HG02642 (cell line): ENCODE results near the gene SEC14L3.
"Not testable (repeated sequence)": the region's sequence is repeated elsewhere in the genome, so short reads cannot be mapped to it uniquely, and the experiment has no call there.

ENCODE experiments used
- ATAC-seq: cut with Tn5 transposase; IDR thresholded peaks from one replicate; pipeline ENCODE4 v1.9.1; 2021; ENCODE audit warnings: mild to moderate bottlenecking; ENCODE audit not compliant: unreplicated experiment, poor library complexity

SEC14L3 gene

DNA sequence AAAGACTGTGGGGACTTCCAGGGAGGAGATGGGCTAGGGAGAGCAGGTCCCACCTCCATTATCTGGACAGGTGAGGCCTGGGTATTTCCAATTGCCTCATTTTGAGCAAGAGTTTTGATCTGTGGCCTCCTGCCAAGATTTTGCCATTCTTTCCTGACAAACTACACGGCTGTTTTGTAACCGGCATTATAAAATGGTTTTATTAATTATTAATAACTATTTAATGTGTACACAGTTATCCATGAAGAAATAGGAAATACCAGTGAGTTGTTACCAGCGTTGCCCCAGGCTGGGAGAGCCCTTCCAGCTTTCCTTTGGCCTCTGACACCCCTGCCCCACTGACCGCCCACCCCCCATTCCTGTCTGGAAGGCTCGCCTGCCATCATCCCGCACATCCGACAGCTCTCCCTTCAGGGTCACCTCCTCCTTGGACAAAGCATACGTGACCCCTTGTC is 14.9 kb upstream of the SEC14L3 start:
- ATAC-seq: no peak

DNA sequence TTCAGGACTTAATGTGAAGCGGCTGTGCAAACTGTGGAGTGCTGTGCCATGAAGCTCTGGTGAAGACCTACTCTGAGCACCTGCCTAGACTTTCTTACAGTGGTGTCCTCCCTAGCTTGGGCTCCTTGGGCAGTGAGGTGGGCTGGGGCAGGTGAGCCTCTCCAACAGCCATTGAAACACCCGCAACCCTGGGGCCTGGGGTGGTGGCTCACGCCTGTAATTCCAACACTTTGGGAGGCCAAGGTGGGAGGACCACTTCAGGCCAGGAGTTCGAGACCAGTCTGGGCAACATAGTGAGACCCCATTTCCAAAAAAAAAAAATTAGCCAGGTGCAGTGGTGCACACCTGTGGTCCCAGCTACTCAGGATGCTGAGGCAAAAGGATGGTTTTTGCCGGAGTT is 14.3 kb upstream of the SEC14L3 start:
- no peak for ATAC-seq

DNA sequence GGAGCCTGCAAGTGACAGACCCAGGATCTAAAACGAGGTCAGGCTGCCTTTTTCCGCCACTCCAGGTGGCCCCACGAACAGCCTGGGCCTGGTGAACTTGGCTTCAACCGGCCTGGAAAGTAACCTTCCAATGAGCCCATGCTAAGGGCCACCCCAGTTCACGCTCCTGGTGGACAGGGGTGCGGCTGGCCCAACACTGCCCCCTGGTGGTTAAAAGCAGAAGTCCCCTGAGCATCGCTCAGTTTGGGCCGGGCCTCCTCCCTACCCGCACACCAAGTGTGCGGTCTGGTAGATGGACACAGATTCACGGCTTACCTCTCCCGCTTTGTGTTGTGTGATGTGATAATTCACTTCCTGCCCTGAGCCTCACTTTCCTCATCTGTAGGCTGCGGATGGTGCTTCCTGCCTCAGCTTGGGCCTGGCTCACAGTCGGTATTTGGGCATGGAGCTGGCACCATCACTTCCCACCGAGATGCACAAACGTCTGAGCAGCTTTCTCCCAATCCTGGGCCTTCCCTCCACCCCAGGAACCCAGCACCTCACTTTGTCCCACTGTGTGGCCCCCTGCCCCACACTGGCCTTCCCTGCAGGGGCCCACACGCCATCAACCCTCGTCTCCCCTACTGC is 13.7 kb upstream of the SEC14L3 start:
- no peak for ATAC-seq

DNA sequence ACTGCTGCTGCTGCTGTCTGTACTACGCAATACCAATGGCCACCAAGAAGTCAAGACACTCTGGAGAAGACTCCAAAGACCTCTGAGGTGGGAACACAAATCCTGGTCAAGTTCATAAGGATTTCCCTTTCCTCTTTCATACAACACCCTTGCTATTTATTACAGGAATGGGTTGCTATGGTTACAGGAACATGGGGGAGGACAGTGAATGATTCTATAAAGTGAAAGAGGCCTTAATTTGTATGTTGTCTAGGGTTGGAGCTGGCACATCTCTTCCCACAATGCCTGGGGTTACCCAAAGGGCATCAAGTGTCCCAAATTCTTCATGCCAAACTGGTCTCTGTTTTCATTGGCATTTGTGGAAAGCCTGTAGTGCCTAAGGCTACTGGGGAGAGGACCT is 11.4 kb upstream of the SEC14L3 start:
- no peak for ATAC-seq

DNA sequence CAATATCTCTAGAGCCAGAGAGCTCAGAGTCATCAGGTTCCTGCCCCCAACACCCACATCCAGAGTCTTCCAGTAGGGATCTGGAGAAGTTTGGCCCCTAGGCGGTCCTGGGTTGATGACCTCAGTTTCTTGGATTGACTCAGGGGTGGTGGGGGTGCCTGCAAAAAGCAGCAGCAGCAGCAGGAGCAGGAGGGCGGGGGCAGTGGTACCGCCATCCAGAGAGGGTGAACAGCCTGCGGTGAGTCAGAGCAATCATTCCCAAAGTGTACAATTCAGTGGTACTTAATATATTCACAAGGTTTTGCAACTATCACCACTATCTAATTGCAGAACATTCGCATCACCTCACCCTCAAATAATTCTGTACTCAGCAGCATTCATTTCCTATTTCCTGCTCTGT is 9.9 kb upstream of the SEC14L3 start:
- ATAC-seq: no peak

DNA sequence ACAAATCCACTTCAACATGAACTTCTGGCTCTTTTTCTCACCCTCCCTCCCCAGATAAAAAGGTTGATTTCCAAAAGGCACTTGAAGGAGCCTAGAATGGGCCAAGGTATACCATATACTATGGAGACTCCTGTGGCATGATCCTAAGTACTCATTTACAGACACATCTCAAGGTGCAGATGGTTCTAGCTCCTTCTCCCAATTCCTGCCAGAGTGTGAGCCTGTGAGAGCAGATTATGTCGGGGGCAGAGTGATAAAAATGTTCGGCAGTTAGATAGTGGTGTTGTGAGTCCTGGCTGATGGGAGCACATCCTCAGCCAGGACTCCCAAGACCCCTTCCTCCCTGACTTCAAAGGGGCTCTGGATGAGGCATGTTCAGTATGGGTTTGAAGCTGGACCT is 8.2 kb upstream of the SEC14L3 start:
- ATAC-seq: no peak

DNA sequence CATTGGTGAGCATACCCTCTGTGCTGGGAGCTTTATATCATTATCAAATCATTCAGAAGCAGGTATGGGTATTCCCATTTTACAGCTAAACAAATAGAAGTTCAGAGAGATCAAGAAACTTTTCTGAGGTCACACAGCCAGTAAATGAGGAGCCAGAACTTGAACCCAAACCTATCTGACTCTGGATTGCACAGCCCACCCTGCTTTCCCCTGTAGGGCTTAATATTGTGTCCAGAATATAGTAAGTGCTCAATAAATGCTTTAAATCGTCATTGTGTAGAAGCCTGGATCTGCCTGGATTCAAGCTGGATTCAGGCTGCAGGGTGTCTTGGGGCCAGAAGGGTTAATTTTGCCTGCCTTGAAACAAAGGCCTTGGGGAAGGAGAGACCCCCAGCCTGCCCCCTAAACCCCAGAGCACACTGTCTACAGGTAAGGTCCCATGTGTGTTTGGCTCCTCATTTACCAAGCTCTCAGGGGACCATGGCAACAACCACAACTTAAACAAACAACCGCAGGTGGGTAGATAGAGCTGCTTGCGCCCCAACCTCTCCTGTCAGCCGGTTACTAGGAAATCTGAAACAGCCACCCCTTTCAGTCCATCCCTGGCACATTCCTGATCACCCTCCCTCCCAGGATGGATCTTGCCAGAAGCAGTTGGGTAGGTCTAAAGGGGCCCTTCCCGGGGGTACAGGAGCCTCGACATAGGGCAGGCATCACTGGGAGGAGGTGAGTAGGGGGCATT is 3.0 kb upstream of the SEC14L3 start:
- no peak for ATAC-seq

DNA sequence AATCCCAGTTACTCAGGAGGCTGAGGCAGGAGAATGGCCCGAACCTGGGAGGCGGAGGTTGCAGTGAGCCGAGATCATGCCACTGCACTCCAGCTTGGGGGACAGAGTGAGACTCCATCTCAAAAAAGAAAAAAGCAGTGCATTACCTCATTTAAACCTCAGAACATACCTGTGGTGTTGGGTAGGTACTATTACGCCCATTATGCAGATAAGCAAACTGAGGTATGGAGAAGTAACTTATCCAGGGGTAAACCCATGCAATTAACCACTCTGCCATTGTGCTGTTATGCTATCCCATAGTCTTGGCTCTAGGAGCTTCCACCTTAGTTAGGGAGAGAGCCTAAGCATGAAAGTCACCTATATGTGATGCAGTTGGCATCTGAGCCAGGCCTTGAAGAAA is 2.3 kb upstream of the SEC14L3 start:
- no peak for ATAC-seq

DNA sequence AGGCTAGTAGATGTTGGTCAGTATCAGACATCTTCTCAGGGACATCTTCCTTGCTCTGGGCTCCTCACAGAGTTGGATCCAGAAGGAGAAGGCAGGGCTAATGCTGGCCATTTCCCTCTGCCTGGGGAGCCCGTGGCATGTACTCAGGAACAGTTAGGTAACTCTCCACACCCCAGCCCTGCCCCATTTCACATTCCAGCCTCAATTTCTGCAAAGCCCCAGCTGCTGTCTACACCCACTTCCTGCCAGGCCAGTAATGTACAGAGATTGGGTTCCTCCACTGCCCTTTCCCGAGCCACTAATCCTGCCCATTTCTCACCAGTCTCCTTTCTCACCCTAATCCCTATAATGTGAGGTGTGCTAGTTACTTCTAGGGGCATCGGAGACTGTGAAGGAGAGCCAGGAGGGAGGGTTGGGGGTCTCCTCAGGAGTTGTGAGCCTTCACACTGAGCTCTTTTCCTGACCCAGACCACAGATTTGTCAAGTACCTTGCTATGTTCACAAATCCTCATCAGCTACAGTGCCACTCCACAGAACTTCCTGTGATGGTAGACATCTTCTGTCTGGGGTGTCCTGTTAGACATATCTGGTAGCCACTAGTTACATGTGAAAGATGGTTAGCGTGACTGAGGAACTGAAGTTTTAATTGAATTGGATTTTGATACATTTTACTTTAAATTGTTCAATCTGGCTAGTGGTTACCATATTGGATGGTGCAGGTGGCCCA is 1.3 kb upstream of the SEC14L3 start:
- ATAC-seq: no peak

DNA sequence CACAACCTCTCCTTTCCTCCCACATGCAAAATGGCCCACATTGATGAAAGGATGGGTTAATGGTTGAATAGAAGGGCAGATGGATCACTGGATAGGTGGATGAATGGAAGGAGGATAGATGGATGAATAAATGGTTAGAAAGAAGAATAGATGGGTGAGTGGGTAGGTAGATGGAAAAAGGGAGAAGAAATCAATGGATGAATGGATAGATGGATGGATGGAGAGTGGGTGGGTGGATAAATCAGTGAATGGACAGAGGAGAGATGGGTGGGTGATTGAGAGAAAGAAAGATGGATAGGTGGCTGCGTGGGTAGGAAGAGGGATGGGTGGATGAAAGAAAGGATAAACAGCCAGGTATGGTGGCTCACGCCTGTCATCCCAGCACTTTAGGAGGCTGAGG is 1.2 kb downstream of the SEC14L3 start:
- ATAC-seq: no peak

DNA sequence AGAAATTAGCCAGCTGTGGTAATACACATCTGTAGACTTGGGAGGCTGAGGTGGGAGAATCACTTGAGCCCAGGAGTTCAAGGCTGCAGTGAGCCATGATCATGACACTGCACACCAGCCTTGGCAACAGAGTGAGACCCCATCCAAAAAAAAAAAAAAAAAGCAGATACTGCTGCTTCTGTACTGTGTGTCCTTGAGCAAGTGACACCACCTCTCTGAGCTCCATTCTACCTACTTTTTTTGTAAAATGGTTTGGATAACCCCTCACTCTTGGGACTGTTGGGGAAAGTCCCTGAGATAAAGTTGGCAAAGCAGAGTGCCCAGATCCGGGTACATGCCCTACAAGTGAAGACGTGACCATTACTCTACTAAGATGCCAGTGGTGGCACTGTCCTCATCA is 2.7 kb downstream of the SEC14L3 start:
- no peak for ATAC-seq

DNA sequence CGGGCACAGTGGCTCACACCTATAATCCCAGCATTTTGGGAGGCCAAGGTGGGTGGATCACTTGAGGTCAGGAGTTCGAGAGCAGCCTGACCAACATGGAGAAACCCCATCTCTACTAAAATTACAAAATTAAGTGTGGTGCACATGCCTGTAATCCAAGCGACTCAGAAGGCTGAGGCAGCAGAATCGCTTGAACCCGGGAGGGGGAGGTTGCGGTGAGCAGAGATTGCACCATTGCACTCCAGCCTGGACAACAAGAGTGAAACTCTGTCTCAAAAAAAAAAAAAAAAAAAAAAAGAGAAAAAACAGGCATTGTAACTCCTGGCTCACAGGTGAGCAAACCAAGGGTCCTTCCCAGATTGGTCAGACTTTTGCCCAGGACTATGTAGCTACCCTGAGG is 11.3 kb downstream of the SEC14L3 start:
- not testable (repeated sequence) for ATAC-seq

DNA sequence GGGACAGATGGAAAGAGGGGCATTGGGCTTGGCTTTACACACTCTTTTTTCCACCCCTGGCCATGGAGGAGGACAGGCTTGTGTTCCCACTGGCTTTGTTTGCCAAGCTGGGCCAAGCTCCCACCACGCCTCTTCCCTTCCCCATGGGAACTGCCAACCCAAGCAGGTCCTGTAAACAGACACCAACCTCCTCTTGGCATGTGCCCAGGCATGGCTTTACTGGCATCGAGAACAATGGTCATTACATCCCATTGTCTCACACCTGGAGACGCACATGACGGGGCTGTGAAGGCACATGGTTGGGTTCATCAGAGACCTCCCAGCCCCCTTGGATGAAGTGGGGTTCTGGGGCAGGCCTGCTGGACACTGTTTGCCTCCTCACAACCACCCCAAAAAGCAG is 11.7 kb downstream of the SEC14L3 start:
- ATAC-seq: no peak

DNA sequence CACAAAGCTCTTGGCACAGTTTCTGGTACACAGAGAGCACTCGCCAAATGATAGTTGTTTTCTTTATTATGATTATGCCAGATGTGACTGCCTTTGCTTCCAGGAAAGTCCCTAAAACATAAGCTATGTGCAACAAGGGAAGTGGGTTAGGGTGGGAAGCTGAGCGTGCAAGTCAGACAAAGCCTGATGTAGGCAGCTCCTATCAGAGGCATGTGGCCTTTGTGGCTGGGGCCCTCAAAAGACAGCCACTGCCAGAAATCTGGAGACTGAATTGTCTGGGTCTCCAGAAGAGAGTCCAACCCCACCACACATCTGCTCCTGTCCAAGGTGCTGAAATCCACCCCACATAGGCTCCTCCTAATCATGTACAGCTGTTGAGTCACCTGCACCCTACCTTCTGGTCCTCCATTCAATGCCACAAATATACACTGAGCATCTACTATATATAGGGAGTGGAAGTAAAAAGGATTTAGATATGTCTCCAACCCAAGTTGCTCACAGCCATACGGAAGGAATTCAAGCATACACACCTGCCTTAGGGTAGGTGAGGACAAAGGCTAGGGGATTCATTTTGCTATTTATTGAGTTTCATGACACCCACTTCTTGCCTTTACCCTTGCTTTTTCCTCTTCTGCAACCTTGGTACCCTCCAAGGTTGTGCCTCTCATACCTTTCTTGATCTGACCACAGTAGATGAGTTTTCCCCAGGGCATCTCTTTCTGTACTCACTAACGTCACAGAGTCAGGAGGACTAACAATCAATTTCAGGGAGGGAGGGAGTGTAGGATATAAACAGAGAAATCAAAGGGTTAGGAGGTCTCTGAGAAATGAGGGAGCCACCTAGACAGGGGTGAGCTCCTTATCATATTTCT is 12.4 kb downstream of the SEC14L3 start:
- ATAC-seq: no peak

DNA sequence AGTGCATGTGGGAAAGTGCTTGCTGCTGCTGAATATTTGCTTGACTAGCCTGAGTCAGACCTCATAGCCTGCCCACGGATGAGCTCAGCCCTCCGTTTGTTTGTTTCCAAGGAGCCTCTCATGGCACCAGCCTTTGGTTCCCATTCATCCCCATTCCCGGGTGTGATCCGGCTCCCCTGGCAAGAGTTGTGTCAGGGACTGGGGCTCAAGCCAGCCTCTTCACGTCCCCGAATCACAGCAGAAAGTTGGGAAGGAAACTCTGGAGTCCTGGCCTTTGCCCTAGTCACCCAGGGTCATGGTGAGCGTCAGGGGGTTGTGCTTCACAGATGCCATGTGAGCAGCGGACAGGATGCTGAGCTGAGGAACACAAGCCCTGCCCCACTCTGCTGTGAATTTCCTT is 13.8 kb downstream of the SEC14L3 start:
- no peak for ATAC-seq

DNA sequence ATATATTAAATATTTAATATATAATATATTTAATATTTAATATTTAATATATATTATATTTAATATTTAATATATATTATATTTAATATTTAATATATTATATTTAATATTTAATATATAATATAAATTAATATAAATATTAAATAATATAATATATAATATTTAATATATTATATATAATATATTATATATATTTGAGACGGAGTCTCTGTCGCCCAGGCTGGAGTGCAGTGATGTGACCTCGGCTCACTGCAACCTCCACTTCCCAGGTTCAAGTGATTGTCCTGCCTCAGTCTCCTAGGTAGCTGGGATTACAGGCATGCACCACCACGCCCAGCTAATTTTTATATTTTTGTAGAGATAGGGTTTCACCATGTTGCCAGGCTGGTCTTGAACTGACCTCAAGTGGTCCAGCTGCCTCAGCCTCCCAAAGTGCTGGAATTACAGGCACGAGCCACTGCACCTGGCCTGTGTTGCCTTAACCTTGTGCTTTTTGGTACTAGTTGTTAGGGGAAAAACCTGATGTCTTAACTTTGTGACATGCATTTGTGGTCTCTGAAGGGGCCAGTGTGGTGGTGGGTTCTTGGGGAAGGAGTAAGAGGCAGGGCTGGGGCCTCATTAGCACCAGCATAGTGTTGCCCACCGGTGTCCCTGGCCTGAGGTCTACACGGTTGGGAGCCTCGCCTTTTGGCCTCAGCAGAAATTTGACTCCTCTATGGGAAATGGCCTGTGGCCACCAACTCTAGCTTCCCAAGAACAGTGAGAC is 16.6 kb downstream of the SEC14L3 start:
- no peak for ATAC-seq

DNA sequence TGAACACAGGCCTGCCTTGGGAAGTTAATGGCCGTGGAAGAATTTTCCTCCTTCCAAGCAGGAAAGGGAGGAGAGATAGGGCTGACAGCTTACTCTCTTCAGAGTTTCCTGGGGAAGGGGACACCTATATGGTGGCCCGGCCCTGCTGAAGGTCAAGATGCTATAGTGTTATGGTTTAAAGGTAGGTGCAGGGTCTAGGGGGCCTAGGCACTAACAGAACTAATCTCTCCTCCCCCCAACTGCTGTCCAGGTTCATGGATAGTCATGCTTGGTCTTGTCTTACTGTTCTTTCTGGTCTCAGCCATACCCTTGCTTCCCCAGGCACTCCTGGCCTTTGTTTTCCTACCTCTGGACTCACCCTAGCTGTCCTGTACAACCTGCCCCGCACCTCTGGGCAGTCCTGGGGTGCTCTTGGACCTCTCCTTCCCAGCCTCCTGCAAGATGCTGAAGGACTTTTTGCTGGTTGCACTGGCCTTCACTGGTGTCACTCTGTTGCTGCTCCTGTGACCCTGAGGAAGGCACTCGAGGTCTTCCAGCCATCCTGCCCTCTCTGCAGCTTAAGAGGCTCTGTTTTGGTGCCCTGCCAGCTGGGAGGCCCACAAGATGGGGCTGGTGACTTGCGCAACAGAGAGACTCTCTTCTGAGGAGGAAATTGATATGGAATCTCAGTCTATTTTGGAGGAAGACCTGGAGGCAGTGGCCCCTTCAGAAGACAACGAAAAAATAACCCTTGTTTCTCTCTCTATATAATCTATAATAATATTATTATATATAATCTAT is 17.9 kb downstream of the SEC14L3 start:
- no peak for ATAC-seq

DNA sequence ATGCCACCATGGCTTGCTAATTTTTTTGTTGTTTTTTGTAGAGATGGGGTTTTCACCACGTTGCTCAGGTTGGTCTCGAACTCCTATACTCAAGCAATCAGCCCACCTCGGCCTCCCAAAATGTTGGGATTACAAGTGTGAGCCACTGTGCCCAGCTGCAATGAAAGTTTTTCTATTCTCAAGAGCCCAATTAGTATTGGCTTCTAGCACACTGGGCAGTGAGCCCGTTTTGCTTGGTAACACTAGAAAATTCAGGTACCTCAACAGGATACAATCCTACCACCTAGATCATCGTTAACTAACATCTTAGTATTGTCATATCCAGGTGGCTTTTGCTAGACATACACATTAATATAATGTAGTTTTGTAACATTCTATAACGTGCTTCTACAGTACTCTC is 19.0 kb downstream of the SEC14L3 start:
- no peak for ATAC-seq

DNA sequence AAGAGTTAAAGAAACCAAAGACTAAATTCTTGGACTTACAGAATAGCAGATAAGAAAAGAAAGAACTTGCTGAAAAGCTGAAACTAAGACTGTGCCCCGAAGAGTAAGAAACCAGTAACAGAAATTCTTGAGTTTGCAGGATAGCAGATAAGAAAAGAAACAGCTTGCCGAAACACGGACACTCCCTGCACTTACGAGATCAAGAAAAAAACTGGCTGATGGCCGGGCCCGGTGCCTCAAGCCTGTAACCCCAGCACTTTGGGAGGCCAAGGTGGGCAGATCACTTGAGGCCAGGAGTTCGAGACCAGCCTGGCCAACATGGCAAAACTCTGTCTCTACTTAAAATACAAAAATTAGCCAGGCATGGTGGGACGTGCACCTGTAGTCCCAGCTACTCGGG is 20.3 kb downstream of the SEC14L3 start:
- ATAC-seq: not testable (repeated sequence)
